ENCODE results near the gene C3orf70.

- no peak for TF ChIP-seq CTCF (IDR thresholded peaks at IDR 0.05)
- no peak for TF ChIP-seq POLR2A (IDR thresholded peaks at IDR 0.05)
Measured at GRCh38 chr3:185153171-185153771, 411 bp upstream of the C3orf70 start.

Measured in right lobe of liver (tissue), 4 donors.